Body of pancreas (tissue), 4 donors: Measurements from ENCODE around the gene FAM222A. TPM values are rescaled to one million over a fixed set of nuclear protein-coding genes. Genes with fewer than 3 reads are reported as not detected.
"Not testable (repeated sequence)": the region's sequence is repeated elsewhere in the genome, so short reads cannot be mapped to it uniquely, and the experiment has no call there.

ENCODE experiments used
- ATAC-seq: fragments of 150-250 bp; one replicate; pipeline ENCODE4 v1.9.1; 2016
- DNase-seq, 4 donors: peaks; one replicate each; pipeline ENCODE4 v3.0.0-alpha.2; 2019
- H3K27ac ChIP-seq, 4 donors: fragments of 200-600 bp; sonication (generic); 1 replicate in 3 of 4; 2 replicates in 1 of 4; pipeline versions ENCODE4 v1.5.1 to v1.6.1; 2016 to 2019; ENCODE audit warnings: mild to moderate bottlenecking in 1 of 4, mixed read lengths in 1 of 4, moderate library complexity in 1 of 4
- H3K27me3 ChIP-seq, 2 donors: fragments of 200-600 bp; sonication (generic); one replicate each; pipeline ENCODE4 v1.6.0; 2016; ENCODE audit warnings: mild to moderate bottlenecking in 1 of 2
- H3K36me3 ChIP-seq, 2 donors: fragments of 200-600 bp; sonication (generic); replicated peaks in 1 of 2; 2 replicates each; pipeline ENCODE4 v1.5.1; 2016; ENCODE audit warnings: low read depth in 2 of 2; ENCODE audit not compliant: insufficient read depth in 1 of 2
- H3K4me1 ChIP-seq: fragments of 200-600 bp; sonication (generic); one replicate; pipeline ENCODE4 v1.6.0; 2016
- H3K4me3 ChIP-seq, 2 donors: fragments of 200-600 bp; sonication (generic); 1 replicate in 1 of 2; 2 replicates in 1 of 2; pipeline ENCODE4 v1.5.1; 2016 to 2019
- H3K9me3 ChIP-seq, 3 donors: fragments of 200-600 bp; sonication (generic); 1 replicate in 2 of 3; 2 replicates in 1 of 3; pipeline ENCODE4 v1.5.1; 2016
- POLR2A ChIP-seq, 3 donors: fragments of 450-650 bp; IDR thresholded peaks; one replicate each; pipeline ENCODE4 v1.6.1; 2016; ENCODE audit warnings: antibody characterized with exemption in 3 of 3, mild to moderate bottlenecking in 2 of 3
- WGBS, 2 donors: methylation state at CpG; one replicate each; pipeline ENCODE4 v1.1.5; 2017; 5-methylcytosine and 5-hydroxymethylcytosine counted together
- intact Hi-C: fragments of 100-400 bp; cut with DNase I; formaldehyde crosslinking; loops from one replicate; pipeline ENCODE4 v1.15.1; 2023
- total RNA-seq, 2 donors: library from RNA; depleted of rRNA; stranded (reverse); fragments of >200 nt; gene quantifications; one replicate each; pipeline ENCODE4 v1.1.0, GENCODE V29; 2016
- TF ChIP-seq, protein P1 (sequence below), 7 experiments: fragments of 450-650 bp in 4 of 7; fragments of 200-600 bp in 3 of 7; sonication (generic) in 3 of 7; IDR thresholded peaks; one replicate each; pipeline ENCODE4 v1.5.1; 2016 to 2019; ENCODE audit warnings: antibody characterized with exemption in 7 of 7

The FAM222A gene
- total RNA-seq, 2 donors from 2014 or later: 8.0 to 16.2 TPM

DNA sequence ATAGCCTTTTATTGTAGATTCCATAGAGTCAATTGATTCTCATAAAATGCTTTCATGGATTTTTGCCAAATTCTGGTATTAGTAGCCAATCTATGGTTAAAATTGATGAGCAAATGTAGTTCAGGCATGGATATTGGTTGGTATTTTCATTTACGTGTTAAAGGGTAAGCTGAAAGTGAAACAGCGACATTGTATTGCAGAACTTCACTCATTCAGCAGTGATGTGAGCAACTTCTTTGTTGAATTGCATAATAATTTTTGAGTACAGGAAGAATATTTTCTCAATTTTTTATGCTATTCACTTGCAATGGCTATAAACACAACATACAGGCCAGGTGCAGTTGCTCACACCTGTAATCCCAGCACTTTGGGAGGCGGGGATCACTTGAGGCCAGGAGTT is 24.2 kb upstream of the FAM222A start:
- H3K9me3 ChIP-seq: no peaks in the 10 kb centered on the region
- H3K27ac ChIP-seq: no peak overlapping the region
- TF ChIP-seq, protein P1, sequence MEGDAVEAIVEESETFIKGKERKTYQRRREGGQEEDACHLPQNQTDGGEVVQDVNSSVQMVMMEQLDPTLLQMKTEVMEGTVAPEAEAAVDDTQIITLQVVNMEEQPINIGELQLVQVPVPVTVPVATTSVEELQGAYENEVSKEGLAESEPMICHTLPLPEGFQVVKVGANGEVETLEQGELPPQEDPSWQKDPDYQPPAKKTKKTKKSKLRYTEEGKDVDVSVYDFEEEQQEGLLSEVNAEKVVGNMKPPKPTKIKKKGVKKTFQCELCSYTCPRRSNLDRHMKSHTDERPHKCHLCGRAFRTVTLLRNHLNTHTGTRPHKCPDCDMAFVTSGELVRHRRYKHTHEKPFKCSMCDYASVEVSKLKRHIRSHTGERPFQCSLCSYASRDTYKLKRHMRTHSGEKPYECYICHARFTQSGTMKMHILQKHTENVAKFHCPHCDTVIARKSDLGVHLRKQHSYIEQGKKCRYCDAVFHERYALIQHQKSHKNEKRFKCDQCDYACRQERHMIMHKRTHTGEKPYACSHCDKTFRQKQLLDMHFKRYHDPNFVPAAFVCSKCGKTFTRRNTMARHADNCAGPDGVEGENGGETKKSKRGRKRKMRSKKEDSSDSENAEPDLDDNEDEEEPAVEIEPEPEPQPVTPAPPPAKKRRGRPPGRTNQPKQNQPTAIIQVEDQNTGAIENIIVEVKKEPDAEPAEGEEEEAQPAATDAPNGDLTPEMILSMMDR (IDR thresholded peaks at IDR 0.05): no peak
- no peak for TF ChIP-seq POLR2A (IDR thresholded peaks at IDR 0.05)
- no peak for ATAC-seq
- 70 to 88% methylated on average over 3 of the region's 3 CpGs for WGBS, 2 donors
- intact Hi-C loops: no loop called here
- no peak overlapping the region for H3K4me3 ChIP-seq
- H3K27me3 ChIP-seq: no peaks in the 10 kb centered on the region
- H3K4me1 ChIP-seq: peaks cover 14% of the 10 kb centered on the region
- no peak for DNase-seq
- H3K36me3 ChIP-seq: no peaks in the 10 kb centered on the region

- Histone ChIP-seq H3K36me3 (no peaks in the 10 kb centered on the region), H3K4me3 (no peak overlapping the region), H3K27ac (no peak overlapping the region), H3K27me3 (no peaks in the 10 kb centered on the region), H3K9me3 (no peaks in the 10 kb centered on the region), H3K4me1 (no peaks in the 10 kb centered on the region)
- ATAC-seq: no peak
- 71 to 85% methylated on average over 1 of the region's 1 CpG for WGBS, 2 donors
- intact Hi-C loops: no loop called here
- DNase-seq: no peak
- TF ChIP-seq, protein P1 (IDR thresholded peaks at IDR 0.05): no peak
- TF ChIP-seq POLR2A (IDR thresholded peaks at IDR 0.05): no peak
Observed at GRCh38 chr12:109693160-109693559, 20.5 kb upstream of the FAM222A start.

GRCh38 chr12:109693653-109694600 is 19.7 kb upstream of the FAM222A start:
- 55 to 58% methylated on average over 11 of the region's 11 CpGs for WGBS, 2 donors
- H3K9me3 ChIP-seq: no peaks in the 10 kb centered on the region
- H3K4me1 ChIP-seq: no peaks in the 10 kb centered on the region
- no peaks in the 10 kb centered on the region for H3K27me3 ChIP-seq
- intact Hi-C loops: no loop called here
- no peak for TF ChIP-seq POLR2A (IDR thresholded peaks at IDR 0.05)
- TF ChIP-seq, protein P1 (IDR thresholded peaks at IDR 0.05): no peak
- ATAC-seq: no peak
- DNase-seq: no peak
- no peak overlapping the region for H3K27ac ChIP-seq
- H3K36me3 ChIP-seq: no peaks in the 10 kb centered on the region
- H3K4me3 ChIP-seq: no peak overlapping the region

GRCh38 chr12:109694629-109695028 is 19.0 kb upstream of the FAM222A start:
- H3K9me3 ChIP-seq, H3K4me1 ChIP-seq, DNase-seq, intact Hi-C loops, H3K27ac ChIP-seq, H3K36me3 ChIP-seq, H3K4me3 ChIP-seq, ATAC-seq, H3K27me3 ChIP-seq: not testable (repeated sequence)
- 66 to 70% methylated on average over 5 to 6 of the region's 6 CpGs for WGBS, 2 donors

GRCh38 chr12:109695416-109695815 is 18.2 kb upstream of the FAM222A start:
- Histone ChIP-seq H3K9me3 (no peaks in the 10 kb centered on the region), H3K36me3 (no peaks in the 10 kb centered on the region), H3K4me1 (no peaks in the 10 kb centered on the region), H3K4me3 (no peak overlapping the region), H3K27me3 (no peaks in the 10 kb centered on the region), H3K27ac (no peak overlapping the region)
- TF ChIP-seq POLR2A (IDR thresholded peaks at IDR 0.05): no peak
- TF ChIP-seq, protein P1 (IDR thresholded peaks at IDR 0.05): no peak
- 90% methylated on average over 12 of the region's 12 CpGs for WGBS, 2 donors
- intact Hi-C loops: no loop called here
- no peak for ATAC-seq
- DNase-seq: no peak
